SK-N-SH (cell line): ENCODE results near the gene LACTB. TPM values are rescaled to one million over a fixed set of nuclear protein-coding genes. Genes with fewer than 3 reads are reported as not detected.

Source experiments
- CTCF ChIA-PET: fragments of 300-600, 350-600 bp; formaldehyde crosslinking; extraction: SDS; loops from one replicate; lab custom pipeline; 2021; lab: Yijun Ruan, JAX
- POLR2A ChIA-PET: fragments of 350-600 bp; sonication (Branson Sonifier 250); formaldehyde crosslinking; extraction: SDS; loops from one replicate; lab custom pipeline; 2020; ENCODE audit warnings: antibody characterized with exemption, inconsistent platforms; lab: Yijun Ruan, JAX
- DNase-seq: peaks from one replicate; pipeline ENCODE4 v3.0.0; 2012
- H2AFZ ChIP-seq: fragments of 200-600 bp; sonication (generic); 2 replicates; pipeline ENCODE4 v1.8.1; 2016; ENCODE audit warnings: antibody characterized with exemption, mild to moderate bottlenecking, low read depth
- H3F3A ChIP-seq: fragments of 200-600 bp; sonication (generic); replicated peaks from 2 replicates; pipeline ENCODE3; 2016; ENCODE audit warnings: antibody characterized with exemption, mild to moderate bottlenecking; ENCODE audit not compliant: insufficient read depth
- H3K27ac ChIP-seq, 2 experiments: fragments of 200-500 bp in 1 of 2; fragments of 200-600 bp in 1 of 2; sonication (Bioruptor generic) in 1 of 2; sonication (generic), shearing (Covaris generic) in 1 of 2; 2 replicates each; pipeline versions ENCODE4 v1.5.1 to v1.6.1; 2014 to 2016; ENCODE audit warnings: low read depth in 2 of 2, inconsistent platforms in 1 of 2, low read length in 1 of 2, mild to moderate bottlenecking in 1 of 2, mixed read lengths in 1 of 2
- H3K27me3 ChIP-seq: fragments of 200-600 bp; sonication (generic), shearing (Covaris generic); 2 replicates; pipeline ENCODE4 v1.6.1; 2016; ENCODE audit warnings: mixed run types; ENCODE audit not compliant: insufficient read depth
- H3K36me3 ChIP-seq, 2 experiments: fragments of 200-500 bp in 1 of 2; fragments of 200-600 bp in 1 of 2; sonication (Bioruptor generic) in 1 of 2; sonication (generic) in 1 of 2; replicated peaks in 1 of 2; 2 replicates each; pipeline versions ENCODE3 to v1.5.1; 2014 to 2016; ENCODE audit warnings: low read length in 1 of 2, mild to moderate bottlenecking in 1 of 2; ENCODE audit not compliant: insufficient read depth in 2 of 2, control insufficient read depth in 1 of 2
- H3K4me1 ChIP-seq, 2 experiments: fragments of 200-500 bp in 1 of 2; fragments of 200-600 bp in 1 of 2; sonication (Bioruptor generic) in 1 of 2; sonication (generic), shearing (Covaris generic) in 1 of 2; 2 replicates each; pipeline versions ENCODE4 v1.5.1 to v1.6.1; 2014 to 2016; ENCODE audit warnings: low read depth in 1 of 2, low read length in 1 of 2, mixed run types in 1 of 2; ENCODE audit not compliant: insufficient read depth in 2 of 2, control insufficient read depth in 1 of 2
- H3K4me2 ChIP-seq: fragments of 200-600 bp; sonication (generic), shearing (Covaris generic); 2 replicates; pipeline ENCODE4 v1.6.1; 2017; ENCODE audit warnings: mixed run types
- H3K4me3 ChIP-seq, 2 experiments: fragments of 200-500 bp in 1 of 2; fragments of 200-600 bp in 1 of 2; sonication (Bioruptor generic) in 1 of 2; sonication (generic), shearing (Covaris generic) in 1 of 2; 2 replicates each; pipeline versions ENCODE4 v1.5.1 to v1.8.1; 2014 to 2016; ENCODE audit warnings: low read depth in 2 of 2, inconsistent platforms in 1 of 2, low read length in 1 of 2, mild to moderate bottlenecking in 1 of 2, mixed read lengths in 1 of 2, moderate library complexity in 1 of 2
- H3K79me2 ChIP-seq: fragments of 200-600 bp; sonication (generic); 2 replicates; pipeline ENCODE4 v1.8.1; 2017; ENCODE audit warnings: mild to moderate bottlenecking; ENCODE audit not compliant: insufficient read depth
- H3K9ac ChIP-seq: fragments of 200-600 bp; sonication (generic); 2 replicates; pipeline ENCODE4 v1.6.1; 2017; ENCODE audit warnings: mixed run types
- H3K9me2 ChIP-seq: fragments of 200-600 bp; sonication (generic); 2 replicates; pipeline ENCODE4 v1.6.1; 2017; ENCODE audit warnings: mixed run types
- H3K9me3 ChIP-seq: fragments of 200-600 bp; sonication (generic); 2 replicates; pipeline ENCODE4 v1.6.1; 2017; ENCODE audit warnings: mixed run types, mild to moderate bottlenecking, moderate library complexity
- H4K20me1 ChIP-seq: fragments of 200-600 bp; sonication (generic); 2 replicates; pipeline ENCODE4 v1.6.1; 2017; ENCODE audit warnings: mild to moderate bottlenecking, mixed run types; ENCODE audit not compliant: insufficient read depth
- GATA2 ChIP-seq: sonication (generic); formaldehyde crosslinking; IDR thresholded peaks from 2 replicates; pipeline ENCODE4 v1.5.0; 2020; ENCODE audit warnings: mild to moderate bottlenecking, missing genetic modification reagents
- IRF3 ChIP-seq: fragments of 150-350 bp; IDR thresholded peaks from 2 replicates; pipeline ENCODE4 v1.6.1; 2016; ENCODE audit warnings: mild to moderate bottlenecking, low read depth, low read length
- JUND ChIP-seq: IDR thresholded peaks from 2 replicates; pipeline ENCODE4 v1.4.0; 2012
- NFIC ChIP-seq: IDR thresholded peaks from 2 replicates; pipeline ENCODE4 v1.4.0; 2012; ENCODE audit warnings: borderline replicate concordance
- POLR2AphosphoS5 ChIP-seq: IDR thresholded peaks from 2 replicates; pipeline ENCODE4 v1.6.1; 2012; ENCODE audit warnings: low read depth, low read length
- RAD21 ChIP-seq: IDR thresholded peaks from 2 replicates; pipeline ENCODE4 v1.6.1; 2012; ENCODE audit warnings: mild to moderate bottlenecking, low read length
- REST ChIP-seq: IDR thresholded peaks from 2 replicates; pipeline ENCODE4 v1.6.1; 2012; ENCODE audit warnings: mild to moderate bottlenecking, low read depth, low read length, moderate library complexity
- RXRA ChIP-seq: IDR thresholded peaks from 2 replicates; pipeline ENCODE4 v1.4.0; 2012; ENCODE audit warnings: low read depth, mild to moderate bottlenecking, borderline replicate concordance
- TCF12 ChIP-seq: IDR thresholded peaks from 2 replicates; pipeline ENCODE4 v1.4.0; 2012
- USF2 ChIP-seq: fragments of 150-350 bp; IDR thresholded peaks from 2 replicates; pipeline ENCODE4 v1.6.1; 2017; ENCODE audit warnings: antibody characterized with exemption, low read length, low read depth, borderline replicate concordance
- ZBTB33 ChIP-seq: IDR thresholded peaks from 2 replicates; pipeline ENCODE4 v1.4.0; 2012; ENCODE audit warnings: low read depth, borderline replicate concordance
- WGBS: methylation state at CpG from one replicate; pipeline ENCODE4 v1.1.6; 2017; ENCODE audit warnings: low lambda C conversion rate; 5-methylcytosine and 5-hydroxymethylcytosine counted together
- polyA plus RNA-seq, 3 experiments: library from polyadenylated mRNA; depleted of rRNA; stranded (reverse); fragments of >200 nt; gene quantifications; 2 replicates each; pipeline ENCODE4 v1.2.3, GENCODE V29; 2012
- TF ChIP-seq, protein P1 (sequence below): IDR thresholded peaks from 2 replicates; pipeline ENCODE4; 2012

LACTB gene
- polyA plus RNA-seq, 1 of the 3 experiments (the other 2 are of a cell fraction) = 23.3 TPM

GRCh38 chr15:63085289-63085688 lies 36.4 kb upstream of the LACTB start:
- TF ChIP-seq JUND (no peak), REST (no peak), RXRA (no peak), IRF3 (no peak), USF2 (no peak), TCF12 (no peak), ZBTB33 (no peak)
- TF ChIP-seq, all 33 proteins: peak for 0
- Histone ChIP-seq H3K9ac (no peak overlapping the region), H3K36me3 (no peaks in the 10 kb centered on the region), H3K4me1 (peaks cover 15 to 40% of the 10 kb centered on the region in 2 experiments), H3K27ac (peak overlapping the region in 1 of 2 experiments; percentile 12; a peak in 1 of 4 replicates), H4K20me1 (no peaks in the 10 kb centered on the region), H3K9me3 (no peaks in the 10 kb centered on the region), H2AFZ (no peak overlapping the region), H3K27me3 (no peaks in the 10 kb centered on the region), H3K4me2 (no peak overlapping the region), H3K79me2 (no peaks in the 10 kb centered on the region), H3F3A (peaks cover 20% of the 10 kb centered on the region), H3K4me3 (no peak overlapping the region), H3K9me2 (no peaks in the 10 kb centered on the region)
- WGBS = 93% methylated on average over 4 of the region's 4 CpGs
- ChIA-PET POLR2A (no interaction called here), CTCF (interaction anchor here (13.4 kb wide), 1 partner anchor 40 kb away, joined by 315 read pairs; the partner anchor contains the start of gene TPM1)
- no peak for DNase-seq

DNA sequence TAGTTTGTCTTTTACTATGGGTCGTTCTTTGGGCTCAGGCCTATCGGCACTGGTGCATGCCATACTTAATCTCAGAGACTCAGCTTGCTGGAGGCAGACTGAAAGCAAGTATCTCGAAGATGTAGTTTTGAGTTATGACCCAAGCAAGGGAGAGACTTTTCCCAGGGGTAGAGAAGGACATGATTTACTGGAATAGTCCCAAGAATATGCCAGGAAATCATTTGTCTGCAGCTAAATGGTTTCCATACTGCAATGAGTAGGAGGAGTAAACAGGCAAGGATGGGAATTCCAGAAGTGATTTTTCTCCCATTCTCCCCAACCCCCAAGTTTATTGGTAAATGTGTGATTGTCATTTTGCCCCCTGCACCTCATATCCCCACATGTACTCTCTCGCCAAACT lies 35.4 kb upstream of the LACTB start:
- H3K9ac ChIP-seq = no peak overlapping the region
- H3K4me2 ChIP-seq = peak overlapping the region; percentile 4; the same call in 1 of the 2 replicates
- no peaks in the 10 kb centered on the region for H4K20me1 ChIP-seq
- 0 out of 2 replicates have a peak overlapping the region, but pooled peaks have one; percentile 52 for H2AFZ ChIP-seq
- no peak overlapping the region for H3K4me3 ChIP-seq
- no peak for DNase-seq
- peaks cover 15 to 46% of the 10 kb centered on the region in 2 experiments for H3K4me1 ChIP-seq
- peak overlapping the region; percentile 62 to 100; a peak in 3 of 4 replicates for H3K27ac ChIP-seq
- CTCF ChIA-PET = interaction anchor here (0.9 to 13.4 kb wide), 2 partner anchors 41 to 304 kb away, joined by 3 to 315 read pairs; partner anchors contain the start of gene TPM1
- H3K36me3 ChIP-seq = no peaks in the 10 kb centered on the region
- WGBS = 74% methylated on average over 4 of the region's 4 CpGs
- H3F3A ChIP-seq = peaks cover 23% of the 10 kb centered on the region
- no peak for TF ChIP-seq RAD21
- peak; percentile 24; the same call in 1 of the 2 replicates for TF ChIP-seq NFIC
- TF ChIP-seq POLR2AphosphoS5 = no peak
- TF ChIP-seq, protein P1, sequence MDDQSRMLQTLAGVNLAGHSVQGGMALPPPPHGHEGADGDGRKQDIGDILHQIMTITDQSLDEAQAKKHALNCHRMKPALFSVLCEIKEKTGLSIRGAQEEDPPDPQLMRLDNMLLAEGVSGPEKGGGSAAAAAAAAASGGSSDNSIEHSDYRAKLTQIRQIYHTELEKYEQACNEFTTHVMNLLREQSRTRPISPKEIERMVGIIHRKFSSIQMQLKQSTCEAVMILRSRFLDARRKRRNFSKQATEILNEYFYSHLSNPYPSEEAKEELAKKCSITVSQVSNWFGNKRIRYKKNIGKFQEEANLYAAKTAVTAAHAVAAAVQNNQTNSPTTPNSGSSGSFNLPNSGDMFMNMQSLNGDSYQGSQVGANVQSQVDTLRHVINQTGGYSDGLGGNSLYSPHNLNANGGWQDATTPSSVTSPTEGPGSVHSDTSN = peak; percentile 57
- TF ChIP-seq GATA2 (CRISPR knock-in tag) = no peak
- peak; percentile 38; the same call in 1 of the 2 replicates for TF ChIP-seq TCF12
- POLR2A ChIA-PET = no interaction called here
- no peaks in the 10 kb centered on the region for H3K79me2 ChIP-seq
- H3K9me2 ChIP-seq = no peaks in the 10 kb centered on the region
- H3K9me3 ChIP-seq = no peaks in the 10 kb centered on the region
- H3K27me3 ChIP-seq = no peaks in the 10 kb centered on the region
